Retinal pigment epithelial cell (primary cell): ENCODE data around the gene TNFAIP8L1.
A peak's percentile ranks its signal among the peaks of the same experiment; 100 is the strongest.

Experiments used
- DNase-seq: peaks from one replicate; pipeline ENCODE4 v3.0.0-alpha.2; 2010; ENCODE audit warnings: low read depth
- H3K4me3 ChIP-seq: 2 replicates; pipeline ENCODE4 v1.5.1; 2011; ENCODE audit warnings: mild to moderate bottlenecking, low read length, control low read depth, moderate library complexity
- CTCF ChIP-seq: conservative IDR thresholded peaks from 2 replicates; pipeline ENCODE4 v1.5.1; 2011; ENCODE audit warnings: low read depth, low read length, control low read depth, inconsistent platforms

TNFAIP8L1 gene

DNA sequence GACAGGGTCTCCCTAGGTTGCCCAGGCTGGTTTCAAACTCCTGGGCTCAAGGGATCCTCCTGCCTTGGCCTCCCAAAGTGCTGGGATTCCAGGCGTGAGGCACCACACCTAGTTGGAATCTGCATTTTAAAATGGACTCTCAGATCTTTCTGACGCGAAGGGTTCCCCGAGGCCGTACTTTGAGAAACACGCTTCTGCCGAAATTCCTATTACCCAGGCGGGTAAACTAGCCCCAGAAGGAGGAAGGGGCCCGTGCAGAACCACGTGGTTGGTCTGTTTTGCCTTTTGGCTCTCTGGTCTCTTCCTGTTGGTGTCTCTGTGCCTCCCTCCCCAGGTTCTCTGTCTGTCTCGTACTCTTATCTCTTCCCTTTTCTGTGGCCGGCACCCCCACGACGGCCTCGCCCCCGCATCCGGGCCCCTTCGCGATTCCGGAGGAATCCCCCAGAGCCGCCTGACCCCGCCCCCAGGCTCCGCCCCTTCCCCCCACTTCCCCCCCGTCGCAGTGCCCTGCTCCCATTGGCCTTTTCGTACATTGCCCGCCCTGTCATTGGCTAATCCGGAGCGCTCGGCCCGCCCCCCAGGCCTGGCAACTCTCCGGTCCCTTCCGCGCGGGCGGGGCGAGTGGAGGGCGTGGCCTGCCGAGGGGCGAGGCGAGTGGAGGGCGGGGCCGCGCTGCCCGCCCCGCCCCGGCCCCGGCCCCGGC lies at the start of gene TNFAIP8L1:
Gene TNFAIP8L1 (plus strand): TSS at position 689 of the 703 bp plus-strand sequence. CDS start 12,354 bp downstream, outside the sequence.
- peak within 1 kb of the TSS; percentile 83 for H3K4me3 ChIP-seq
- peak; percentile 70 for DNase-seq
- TF ChIP-seq CTCF = no peak

DNA sequence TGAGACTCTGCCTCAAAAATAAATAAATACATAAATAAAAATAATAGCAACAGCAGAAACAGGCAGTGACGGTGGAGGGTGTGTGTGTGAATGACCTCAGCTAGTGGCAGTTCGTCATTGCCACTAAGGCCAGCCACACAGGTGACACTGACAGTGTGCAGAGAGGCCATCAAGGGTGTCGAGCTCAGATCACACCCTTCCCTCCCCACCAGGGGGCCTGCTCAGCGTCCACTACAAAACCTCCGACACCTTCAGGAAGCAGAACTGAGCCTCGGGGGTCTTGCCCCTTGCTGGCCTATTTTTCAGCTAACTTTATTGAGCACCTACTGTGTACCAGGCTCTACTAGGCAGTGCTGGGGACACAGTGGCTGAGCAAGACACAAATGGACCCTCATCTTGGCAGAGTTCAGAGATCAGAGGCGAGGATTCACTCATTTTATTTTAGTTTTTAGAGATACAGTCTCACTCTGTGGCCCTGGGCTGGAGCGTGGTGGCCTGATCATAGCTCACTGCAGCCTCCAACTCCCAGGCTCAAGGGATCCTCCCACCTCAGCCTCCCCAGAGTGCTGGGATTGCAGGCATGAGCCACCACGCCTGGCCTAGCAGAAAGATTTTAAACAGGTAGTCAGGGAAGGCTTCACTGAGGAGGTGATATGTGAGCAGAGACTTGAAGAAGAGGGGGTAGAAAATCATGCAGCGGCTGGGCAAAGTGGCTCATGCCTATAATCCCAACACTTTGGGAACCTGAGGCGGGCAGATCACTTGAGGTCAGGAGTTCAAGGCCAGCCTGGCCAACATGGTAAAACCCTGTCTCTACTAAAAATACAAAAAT lies 49.5 kb upstream of the TNFAIP8L1 start:
- peak; percentile 61 for TF ChIP-seq CTCF
- DNase-seq = no peak
- no peak overlapping the region for H3K4me3 ChIP-seq

GRCh38 chr19:4590559-4590958 lies 48.8 kb upstream of the TNFAIP8L1 start:
- DNase-seq = no peak
- TF ChIP-seq CTCF = no peak
- H3K4me3 ChIP-seq = no peak overlapping the region

- DNase-seq = no peak
- no peak overlapping the region for H3K4me3 ChIP-seq
- TF ChIP-seq CTCF = no peak
Measured at GRCh38 chr19:4591320-4591719, 48.0 kb upstream of the TNFAIP8L1 start.

DNA sequence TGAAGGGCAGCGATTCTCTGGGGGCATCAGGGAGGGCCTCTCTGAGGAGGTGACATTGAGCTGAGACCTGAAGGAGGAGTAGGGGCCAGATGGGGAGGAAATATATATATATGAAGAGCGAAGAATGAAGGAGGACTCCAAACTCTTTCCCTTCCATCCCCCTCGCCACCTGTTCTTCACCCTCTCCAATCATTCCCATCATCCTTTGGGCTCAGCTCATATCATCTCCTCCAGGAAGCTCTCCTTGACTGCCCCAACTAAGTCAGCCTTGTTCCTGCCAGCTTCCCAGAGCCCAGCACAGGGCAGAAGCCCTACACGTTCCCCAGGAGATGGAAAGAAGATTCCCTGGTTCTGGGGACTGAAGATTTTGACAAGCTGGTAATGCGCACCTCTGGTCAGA lies 46.9 kb upstream of the TNFAIP8L1 start:
- no peak overlapping the region for H3K4me3 ChIP-seq
- TF ChIP-seq CTCF = no peak
- no peak for DNase-seq

GRCh38 chr19:4593409-4593851 lies 45.9 kb upstream of the TNFAIP8L1 start:
- no peak for TF ChIP-seq CTCF
- no peak for DNase-seq

More at GRCh38 chr19:4593409-4593851, 45.9 kb upstream of the TNFAIP8L1 start:
- no peak overlapping the region for H3K4me3 ChIP-seq
